Colon (tissue), 2 donors: ENCODE measurements around the gene IDI2.

Source experiments
- FAIRE-seq: peaks from 2 replicates; lab custom pipeline; 2012; peaks lifted over from hg19 to GRCh38; lab: Jason Lieb, UNC
- donor health status: control.
- donor health status: control.

IDI2 gene

GRCh38 chr10:1007583-1007982 lies 18.1 kb downstream of the IDI2 start:
- no peak for FAIRE-seq

DNA sequence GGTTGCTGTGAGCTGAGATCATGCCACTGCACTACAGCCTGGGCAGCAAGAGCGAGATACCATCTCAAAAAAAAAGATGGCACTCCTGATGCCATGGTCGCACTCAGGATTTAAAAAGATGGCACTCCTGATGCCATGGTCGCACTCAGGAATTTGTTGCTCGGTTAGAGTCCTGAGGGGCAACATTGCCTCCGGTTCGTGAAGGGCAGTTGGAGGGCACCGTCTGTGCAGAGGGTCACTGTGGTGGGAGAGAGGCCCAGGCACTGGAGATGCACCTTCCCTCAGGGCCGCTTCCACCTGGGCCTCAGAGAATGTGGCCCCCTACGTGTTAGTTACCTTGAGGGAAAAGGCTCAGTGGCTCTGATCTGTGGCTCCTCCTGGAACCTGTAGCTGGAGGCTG lies 19.1 kb downstream of the IDI2 start:
- FAIRE-seq = no peak

DNA sequence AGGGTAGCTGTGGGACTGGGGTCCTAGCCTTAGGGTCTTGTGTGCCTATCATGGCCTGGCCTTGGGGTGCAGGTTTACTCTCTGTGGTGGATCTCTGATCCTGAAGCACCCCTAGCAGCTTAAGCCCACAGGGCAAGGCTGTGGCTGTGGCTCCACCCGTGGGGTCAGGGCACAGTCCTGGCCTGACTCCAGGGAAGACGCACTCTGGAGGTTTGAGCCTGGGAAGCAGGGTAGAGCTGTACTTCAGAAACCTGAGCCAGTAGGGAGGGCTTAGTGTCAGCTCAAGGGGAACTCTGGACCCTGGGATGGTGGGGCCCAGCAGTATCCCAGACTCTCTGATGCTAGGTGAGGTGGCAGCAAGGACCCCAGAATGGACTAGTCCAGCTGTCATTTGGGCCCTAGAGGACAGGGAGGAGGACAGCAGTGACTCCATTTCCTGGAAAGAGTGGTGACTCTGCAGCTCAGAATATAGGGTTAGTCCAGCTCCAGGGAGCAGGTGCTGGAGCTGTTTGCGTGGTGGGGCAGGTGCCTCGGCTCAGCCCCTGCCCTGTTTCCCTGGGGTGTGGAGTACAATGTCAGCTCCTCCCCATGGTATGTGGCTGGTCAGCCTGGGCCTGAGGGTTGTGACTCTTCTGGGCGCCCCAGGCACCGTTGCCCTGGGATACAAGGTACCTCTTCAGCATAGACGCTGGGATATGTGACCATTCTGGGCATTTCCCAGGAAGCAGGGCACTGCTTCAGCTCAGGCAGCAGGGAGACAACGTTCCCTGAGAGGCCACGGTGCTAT lies 21.6 kb downstream of the IDI2 start:
- no peak for FAIRE-seq

DNA sequence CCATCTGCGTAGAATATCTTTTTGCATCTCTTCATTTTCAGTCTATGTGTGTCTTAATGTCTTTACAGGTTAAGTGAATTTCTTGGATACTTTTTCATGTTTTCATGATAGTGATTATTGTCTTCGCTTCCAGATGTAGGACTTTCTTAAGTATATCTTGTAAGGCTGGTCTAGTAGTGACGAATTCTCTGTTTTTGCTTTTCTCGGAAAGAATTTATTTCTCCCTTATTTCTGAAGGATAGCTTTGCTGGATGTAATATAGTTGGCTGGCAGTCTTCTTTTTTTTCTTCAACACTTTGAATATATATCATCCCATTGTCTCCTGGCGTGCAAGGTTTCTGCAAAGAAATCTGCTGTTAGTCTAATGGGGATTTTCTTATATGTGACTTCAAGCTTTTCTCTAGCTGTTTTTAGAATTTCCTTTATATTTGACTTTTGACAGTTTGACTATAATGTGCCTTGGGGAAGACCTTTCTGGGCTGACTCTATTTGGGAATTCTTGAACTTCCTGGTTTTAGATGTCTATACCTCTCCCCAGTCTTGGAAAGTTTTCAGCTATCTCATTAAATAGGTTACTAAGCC lies 23.1 kb downstream of the IDI2 start:
- no peak for FAIRE-seq

GRCh38 chr10:997266-998022 lies 28.2 kb downstream of the IDI2 start:
- no peak for FAIRE-seq

DNA sequence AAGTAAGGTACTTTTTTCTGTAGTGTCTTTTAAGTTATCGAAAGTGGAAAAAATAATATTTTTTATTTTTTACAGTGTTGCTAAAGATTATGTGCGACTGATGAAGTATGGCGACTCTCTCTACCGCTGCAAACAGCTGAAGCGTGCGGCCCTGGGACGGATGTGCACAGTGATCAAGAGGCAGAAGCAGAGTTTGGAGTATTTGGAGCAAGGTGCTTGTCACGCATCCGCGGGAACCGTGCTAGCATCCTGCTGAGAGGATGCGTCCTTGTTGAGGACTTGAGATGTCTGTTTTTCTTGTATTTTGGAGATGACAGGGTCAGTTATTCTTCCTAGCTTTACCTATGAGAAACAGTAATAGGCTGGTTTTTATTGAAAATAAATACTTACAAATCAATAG lies 29.6 kb downstream of the IDI2 start:
- no peak for FAIRE-seq

GRCh38 chr10:995559-995926 lies 30.1 kb downstream of the IDI2 start:
- FAIRE-seq = no peak

DNA sequence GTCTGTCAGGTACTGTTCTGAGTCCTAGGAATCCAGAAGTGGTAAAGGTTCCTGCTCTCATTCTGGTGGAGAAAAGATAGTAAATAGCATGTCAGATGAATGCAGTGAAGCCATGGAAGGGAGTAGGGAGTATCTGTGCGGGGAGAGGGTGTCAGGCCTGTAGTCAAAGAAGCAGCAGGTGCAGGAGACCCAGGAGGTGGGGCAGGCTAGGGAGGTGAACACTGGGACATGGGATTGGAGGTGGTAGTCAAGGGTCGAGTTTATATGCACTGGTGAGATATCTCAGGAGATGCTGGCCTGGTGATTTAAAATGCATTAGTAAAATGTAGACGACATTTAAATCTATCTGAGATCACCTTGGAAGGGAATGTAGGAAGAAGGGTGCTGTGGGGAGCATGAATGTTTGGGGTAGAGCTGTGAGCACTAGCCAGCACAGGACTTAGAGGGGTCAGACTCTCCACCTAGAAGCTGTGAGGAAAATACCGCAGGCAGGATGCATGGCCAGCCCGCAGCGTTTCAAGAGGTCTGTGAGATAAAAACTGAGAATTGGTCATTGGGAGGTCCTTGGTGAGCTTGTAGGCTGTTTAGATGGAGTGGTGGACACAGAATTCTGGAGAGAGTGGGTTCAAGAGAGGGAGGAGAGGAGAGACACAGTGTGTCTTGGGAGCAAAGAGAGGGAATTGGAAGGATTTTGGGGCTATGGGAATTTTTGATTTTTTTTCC lies 30.7 kb downstream of the IDI2 start:
- no peak for FAIRE-seq

DNA sequence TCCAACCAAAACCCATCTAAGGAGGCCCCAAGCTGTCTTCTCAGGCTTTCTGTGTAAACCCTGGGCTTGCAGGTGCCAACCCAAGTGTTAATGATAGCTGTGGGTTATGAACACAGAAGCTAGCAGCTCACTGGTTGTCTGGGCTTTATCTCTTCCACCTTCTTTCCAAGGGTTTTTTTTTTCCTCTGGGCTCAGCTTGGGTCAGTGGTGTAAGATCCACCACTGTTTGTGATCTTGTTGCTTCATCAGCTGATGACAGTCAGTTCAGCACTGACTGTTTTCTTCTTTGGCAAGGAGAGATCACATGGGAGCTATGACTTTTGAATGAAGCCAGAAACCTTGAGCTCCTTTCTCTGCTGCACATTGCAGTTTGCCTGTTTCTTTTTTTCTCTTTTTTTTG lies 32.8 kb downstream of the IDI2 start:
- FAIRE-seq = no peak

GRCh38 chr10:992467-992866 lies 33.2 kb downstream of the IDI2 start:
- no peak for FAIRE-seq

DNA sequence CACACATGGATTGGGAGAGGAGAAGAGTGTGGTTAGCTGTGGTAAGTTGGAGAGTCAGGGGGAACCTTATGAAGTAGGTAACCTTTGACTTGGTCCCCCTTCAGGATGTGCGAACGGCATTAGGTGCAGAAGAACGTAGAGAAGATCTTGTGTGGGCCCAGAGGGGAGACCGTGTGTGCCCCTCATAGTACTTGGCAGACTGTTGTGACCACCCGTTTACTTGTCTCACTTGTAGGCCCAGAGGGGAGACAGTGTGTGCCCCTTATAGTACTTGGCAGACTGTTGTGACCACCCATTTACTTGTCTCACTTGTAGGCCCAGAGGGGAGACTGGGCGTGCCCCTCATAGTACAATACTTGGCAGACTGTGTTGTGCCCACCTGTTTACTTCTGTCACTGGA lies 34.9 kb downstream of the IDI2 start:
- no peak for FAIRE-seq

DNA sequence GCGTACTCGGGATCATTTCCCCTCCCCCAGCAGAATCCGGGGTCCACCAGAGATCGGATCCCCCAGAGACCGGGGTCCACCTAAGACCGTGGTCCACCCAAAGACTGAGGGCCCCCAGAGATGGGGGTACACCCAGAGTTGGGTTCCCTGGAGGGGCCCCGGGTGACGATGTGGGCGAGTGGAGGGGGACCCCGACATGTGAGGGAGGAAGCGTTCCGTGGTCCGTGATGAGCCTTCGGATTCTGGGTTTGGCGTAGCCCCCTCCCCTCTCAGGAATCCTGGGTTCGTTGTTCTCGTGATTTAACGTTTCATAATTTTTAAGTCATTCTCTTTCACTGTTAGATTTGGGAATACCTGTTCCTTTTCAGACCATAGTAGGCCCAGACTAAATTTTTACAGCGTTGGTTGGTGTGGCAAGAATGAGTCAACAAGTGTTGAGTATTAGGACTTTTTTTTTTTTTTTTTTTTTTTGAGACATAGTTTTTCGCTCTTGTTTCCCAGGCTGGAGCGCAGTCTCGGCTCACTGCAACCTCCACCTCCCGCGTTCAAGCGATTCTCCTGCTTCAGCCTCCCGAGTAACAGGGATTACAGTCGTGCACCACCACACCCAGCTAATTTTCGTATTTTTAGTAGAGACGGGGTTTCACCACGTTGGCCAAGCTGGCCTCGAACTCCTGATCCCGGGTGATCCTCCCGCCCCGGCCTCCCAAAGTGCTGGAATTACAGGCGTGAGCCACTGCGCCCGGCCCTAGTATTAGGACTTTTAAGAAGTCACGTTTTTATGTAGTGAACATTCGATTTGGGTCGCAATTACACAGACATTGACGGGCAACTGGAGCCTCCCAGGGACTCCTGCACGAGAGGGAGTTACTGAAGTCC lies 36.8 kb downstream of the IDI2 start:
- FAIRE-seq = no peak

DNA sequence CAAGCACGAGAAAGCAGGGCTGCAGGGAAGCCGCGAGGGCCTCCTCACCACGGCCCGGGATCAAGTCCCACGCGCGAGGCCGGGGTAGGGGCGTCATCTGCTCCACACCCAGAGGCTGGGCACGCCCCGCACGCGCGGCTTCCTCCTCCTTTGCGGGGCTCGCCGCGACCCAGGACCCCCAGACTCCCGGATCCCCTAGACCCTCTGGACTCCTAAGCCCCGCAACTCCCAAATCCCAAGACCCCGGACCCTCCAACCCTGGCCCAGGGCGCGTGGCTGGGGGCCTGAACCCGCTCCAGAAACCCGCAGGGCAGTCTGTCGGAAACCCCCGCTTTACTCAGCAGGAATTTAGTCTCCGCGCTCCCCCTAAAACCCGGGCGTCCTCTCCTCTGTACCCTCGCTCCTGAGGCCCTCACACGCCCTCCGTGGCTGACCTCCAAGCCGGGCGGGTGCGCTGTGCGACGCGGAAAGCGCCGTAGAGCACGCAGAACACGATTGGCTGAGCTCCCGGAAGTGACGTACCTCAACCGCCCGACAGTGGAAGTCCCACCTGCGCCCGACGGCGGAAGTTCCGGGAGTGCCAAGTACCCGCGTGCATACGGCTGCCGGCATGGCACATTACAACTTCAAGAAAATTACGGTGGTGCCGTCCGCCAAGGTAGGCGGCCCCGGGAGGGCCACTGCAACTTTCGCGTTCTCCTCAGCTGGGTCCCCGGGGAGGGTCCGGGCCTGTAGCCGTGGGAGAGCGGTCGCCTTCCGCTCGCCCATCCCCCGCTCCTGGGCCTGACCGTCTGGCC lies 37.6 kb downstream of the IDI2 start, which contains the start of gene GTPBP4:
TSS of gene GTPBP4 (plus strand) at position 565 of the 797 bp plus-strand sequence. CDS start at position 611, 46 bp downstream.
- no peak for FAIRE-seq

GRCh38 chr10:987620-987869 lies 38.1 kb downstream of the IDI2 start:
- no peak for FAIRE-seq

DNA sequence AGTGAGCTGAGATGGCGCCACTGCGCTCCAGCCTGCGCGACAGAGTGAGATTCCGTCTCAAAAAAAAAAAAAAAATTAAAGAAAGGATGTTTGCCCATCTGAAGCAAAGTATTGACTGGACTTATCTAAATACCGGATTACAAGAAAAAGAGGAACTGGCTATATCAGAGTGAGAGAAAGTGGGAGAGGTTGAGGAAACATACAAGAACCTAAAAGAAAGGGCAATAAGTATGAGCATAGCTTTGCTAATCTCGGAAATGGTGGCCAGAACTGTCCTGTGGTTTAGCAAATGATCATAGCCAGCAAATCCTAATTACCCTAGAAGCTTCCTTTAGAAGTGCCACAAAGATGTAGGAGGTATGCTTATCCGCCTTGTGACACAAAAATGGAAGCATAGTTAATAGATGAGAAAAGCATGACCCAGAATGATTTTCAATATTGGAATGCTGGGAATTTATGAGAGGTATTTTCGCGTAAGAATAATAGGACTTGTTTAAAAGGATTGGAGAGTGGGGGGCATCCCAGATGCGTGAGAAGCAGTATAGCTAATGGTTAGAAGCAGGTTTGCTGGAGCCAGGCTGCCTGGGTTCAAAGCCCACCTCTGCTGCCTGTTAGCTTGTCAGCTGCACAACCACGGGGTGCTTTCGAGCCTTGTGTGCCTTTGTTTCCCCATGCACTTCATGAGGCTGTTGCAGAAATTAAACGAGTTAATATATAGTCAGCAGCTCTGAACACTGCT lies 38.6 kb downstream of the IDI2 start:
- FAIRE-seq = no peak

DNA sequence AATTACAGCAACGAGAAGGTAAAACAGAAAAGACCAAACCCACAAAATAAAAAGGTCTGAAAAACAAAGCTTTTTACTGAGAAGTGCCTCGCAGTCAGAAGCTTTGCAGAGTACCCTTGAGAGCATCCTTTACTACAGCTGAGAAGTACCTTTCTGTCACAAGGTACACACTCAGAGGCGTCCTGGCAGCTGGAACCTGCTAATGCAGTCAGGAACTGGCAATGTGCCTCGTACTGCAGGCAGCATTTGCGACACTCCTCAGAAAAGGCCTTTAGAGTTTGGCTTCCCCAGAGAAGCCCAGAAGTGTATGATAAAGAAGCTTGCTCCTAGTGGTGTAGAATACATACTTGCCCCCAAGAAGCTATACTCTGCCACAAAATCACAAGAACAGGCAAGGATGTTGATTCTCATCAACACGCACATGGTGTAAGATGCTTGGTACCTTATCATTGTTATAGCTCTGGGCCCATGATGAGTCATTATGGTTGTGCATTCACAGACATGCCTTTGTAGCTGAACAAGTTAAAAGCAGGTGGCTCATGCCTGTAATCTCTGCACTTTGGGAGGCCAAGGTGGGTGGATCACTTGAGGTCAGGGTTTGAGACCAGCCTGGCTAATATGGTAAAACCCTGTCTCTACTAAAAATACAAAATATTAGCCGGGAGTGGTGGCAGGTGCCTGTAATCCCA lies 39.4 kb downstream of the IDI2 start:
- FAIRE-seq = no peak

DNA sequence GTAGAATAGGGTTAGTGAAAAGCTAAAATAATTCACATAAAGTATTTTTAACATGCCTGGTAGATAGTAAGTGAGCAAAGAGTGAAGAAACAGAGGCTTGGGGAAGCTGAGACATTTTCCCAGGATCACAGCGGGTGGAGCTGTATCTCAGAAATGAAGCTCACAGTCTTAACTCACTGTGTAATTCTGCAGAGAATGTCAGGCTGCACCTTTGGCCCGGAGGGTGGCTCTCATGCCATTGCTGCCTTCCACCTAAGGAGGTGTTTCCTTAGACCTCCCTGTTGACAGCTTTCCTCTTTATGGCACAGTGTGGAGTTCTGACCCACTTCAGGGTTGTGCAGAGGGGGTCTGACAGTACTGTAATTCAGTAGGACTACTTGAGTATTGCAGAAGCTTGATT lies 40.3 kb downstream of the IDI2 start:
- no peak for FAIRE-seq

- FAIRE-seq = no peak
Measured at GRCh38 chr10:983971-984655, 41.5 kb downstream of the IDI2 start.

DNA sequence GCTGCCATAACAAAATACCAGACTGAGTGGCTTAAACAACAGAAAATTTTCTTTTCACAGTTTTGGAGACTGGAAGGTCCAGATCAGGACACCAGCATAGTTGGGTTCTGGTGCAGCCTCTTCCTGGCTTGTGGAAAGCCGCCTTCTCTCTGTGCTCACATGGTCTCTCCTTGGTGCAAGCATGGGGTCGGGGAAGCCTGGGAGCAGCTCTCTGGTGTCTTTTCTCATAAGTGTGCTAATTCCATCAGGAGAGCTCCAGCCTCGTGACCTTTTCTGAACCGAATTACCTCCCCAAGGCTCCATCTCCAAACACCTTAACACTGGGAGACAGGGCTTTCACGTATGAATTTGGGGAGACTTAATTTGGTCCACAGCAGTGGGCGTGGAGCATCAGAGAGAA lies 42.3 kb downstream of the IDI2 start:
- FAIRE-seq = no peak
